HEK293 (cell line): ENCODE data around the gene ANXA1.

Experiments
- CTCF ChIA-PET: fragments of 350-600 bp; formaldehyde crosslinking; extraction: SDS; loops from one replicate; lab custom pipeline; 2021; ENCODE audit warnings: antibody characterized with exemption; lab: Yijun Ruan, JAX
- POLR2A ChIA-PET: fragments of 300-600 bp; formaldehyde crosslinking; extraction: SDS; loops from one replicate; lab custom pipeline; 2020; ENCODE audit warnings: antibody characterized with exemption, inconsistent platforms; lab: Yijun Ruan, JAX
- H3K27ac ChIP-seq: fragments of 200-500 bp; sonication (Bioruptor generic); 2 replicates; pipeline ENCODE4 v1.5.1; 2014; ENCODE audit warnings: low read depth, low read length, control low read depth, inconsistent platforms; ENCODE audit errors: extremely low read depth
- H3K36me3 ChIP-seq, 2 experiments: fragments of 200-500 bp in 1 of 2; sonication (Bioruptor generic) in 1 of 2; 1 replicate in 1 of 2; 2 replicates in 1 of 2; pipeline ENCODE4 v1.5.1; 2014 to 2017; ENCODE audit warnings: inconsistent platforms in 2 of 2, low read length in 2 of 2; ENCODE audit not compliant: control insufficient read depth in 2 of 2, insufficient read depth in 1 of 2
- H3K4me1 ChIP-seq: fragments of 200-500 bp; sonication (Bioruptor generic); 2 replicates; pipeline ENCODE4 v1.5.1; 2014; ENCODE audit warnings: mild to moderate bottlenecking, low read length, inconsistent platforms; ENCODE audit not compliant: control insufficient read depth, insufficient read depth
- H3K4me3 ChIP-seq: 2 replicates; pipeline ENCODE4 v1.5.1; 2011; ENCODE audit warnings: low read depth, mild to moderate bottlenecking, control low read depth, low read length, moderate library complexity
- H3K9me3 ChIP-seq: fragments of 200-500 bp; sonication (Bioruptor generic); 2 replicates; pipeline ENCODE4 v1.5.1; 2014; ENCODE audit warnings: low read depth, low read length, inconsistent platforms; ENCODE audit not compliant: control insufficient read depth, insufficient read depth
- KLF9 ChIP-seq: fragments of 450-650 bp; formaldehyde crosslinking; IDR thresholded peaks from 2 replicates; pipeline ENCODE4 v1.5.1; 2016; ENCODE audit warnings: missing biosample characterization, missing genetic modification characterization, low read depth
- SP2 ChIP-seq: fragments of 450-650 bp; formaldehyde crosslinking; IDR thresholded peaks from 2 replicates; pipeline ENCODE4 v1.5.1; 2016; ENCODE audit warnings: missing biosample characterization, missing genetic modification characterization
- ZBTB7A ChIP-seq: fragments of 450-650 bp; formaldehyde crosslinking; IDR thresholded peaks from 2 replicates; pipeline ENCODE4 v1.5.1; 2016; ENCODE audit warnings: low read depth, missing biosample characterization, missing genetic modification characterization
- ZNF146 ChIP-seq: fragments of 450-650 bp; formaldehyde crosslinking; IDR thresholded peaks from 2 replicates; pipeline ENCODE4 v1.5.1; 2016; ENCODE audit warnings: missing biosample characterization, missing genetic modification characterization
- ZNF16 ChIP-seq: fragments of 450-650 bp; formaldehyde crosslinking; IDR thresholded peaks from 2 replicates; pipeline ENCODE4 v1.5.1; 2016; ENCODE audit warnings: low read depth, missing biosample characterization, missing genetic modification characterization
- ZNF214 ChIP-seq: fragments of 450-650 bp; formaldehyde crosslinking; IDR thresholded peaks from 2 replicates; pipeline ENCODE4 v1.5.1; 2017; ENCODE audit warnings: missing biosample characterization, mild to moderate bottlenecking, missing genetic modification characterization, borderline replicate concordance
- ZNF292 ChIP-seq: fragments of 450-650 bp; formaldehyde crosslinking; IDR thresholded peaks from 2 replicates; pipeline ENCODE4 v1.5.1; 2016; ENCODE audit warnings: low read depth, missing biosample characterization, missing genetic modification characterization, borderline replicate concordance
- ZNF335 ChIP-seq: fragments of 450-650 bp; formaldehyde crosslinking; conservative IDR thresholded peaks from 2 replicates; pipeline ENCODE4 v1.5.1; 2016; ENCODE audit warnings: missing biosample characterization, missing genetic modification characterization
- ZNF362 ChIP-seq: fragments of 450-650 bp; formaldehyde crosslinking; IDR thresholded peaks from 2 replicates; pipeline ENCODE4 v1.5.1; 2016; ENCODE audit warnings: missing biosample characterization, missing genetic modification characterization
- ZNF423 ChIP-seq: fragments of 450-650 bp; formaldehyde crosslinking; IDR thresholded peaks from 2 replicates; pipeline ENCODE4 v1.5.1; 2016; ENCODE audit warnings: missing biosample characterization, missing genetic modification characterization
- ZNF529 ChIP-seq: fragments of 450-650 bp; formaldehyde crosslinking; IDR thresholded peaks from 2 replicates; pipeline ENCODE4 v1.5.1; 2017; ENCODE audit warnings: missing genetic modification characterization, missing biosample characterization; ENCODE audit not compliant: insufficient replicate concordance
- ZNF610 ChIP-seq: fragments of 450-650 bp; formaldehyde crosslinking; IDR thresholded peaks from 2 replicates; pipeline ENCODE4 v1.5.1; 2016; ENCODE audit warnings: missing biosample characterization, missing genetic modification characterization, borderline replicate concordance
- ZNF658 ChIP-seq: fragments of 450-650 bp; formaldehyde crosslinking; IDR thresholded peaks from 2 replicates; pipeline ENCODE4; 2016; ENCODE audit warnings: missing biosample characterization, missing genetic modification characterization
- TF ChIP-seq, protein P1 (sequence below): fragments of 450-650 bp; formaldehyde crosslinking; IDR thresholded peaks from 2 replicates; pipeline ENCODE4 v1.5.1; 2017; ENCODE audit warnings: missing biosample characterization, missing genetic modification characterization
- TF ChIP-seq, protein P2 (sequence below): fragments of 450-650 bp; formaldehyde crosslinking; IDR thresholded peaks from 2 replicates; pipeline ENCODE4 v1.5.1; 2017; ENCODE audit warnings: missing biosample characterization, missing genetic modification characterization
- TF ChIP-seq, protein P3 (sequence below): fragments of 450-650 bp; formaldehyde crosslinking; IDR thresholded peaks from 2 replicates; pipeline ENCODE4 v1.5.1; 2016; ENCODE audit warnings: missing biosample characterization, missing genetic modification characterization, low read depth

ANXA1 gene

DNA sequence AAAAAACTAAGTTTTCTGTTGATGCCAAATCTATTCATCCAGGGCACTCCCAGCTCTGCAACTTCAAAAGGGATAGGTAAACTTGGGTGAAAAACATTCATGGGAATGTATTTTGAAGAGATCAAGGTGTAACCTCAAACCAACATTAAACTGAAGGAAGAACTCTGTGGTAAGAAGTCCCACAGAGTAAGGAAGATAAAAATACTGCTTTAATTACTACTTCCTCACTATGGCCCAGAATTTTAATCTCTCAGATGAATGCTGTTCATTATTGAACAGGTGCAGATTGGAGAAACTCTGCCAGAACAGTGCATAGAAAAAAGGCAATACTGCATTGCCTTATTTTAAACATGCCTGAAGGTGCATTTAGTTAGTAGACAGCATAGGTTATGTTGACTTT is 37.6 kb upstream of the ANXA1 start (continued):
- TF ChIP-seq ZNF658: no peak

DNA sequence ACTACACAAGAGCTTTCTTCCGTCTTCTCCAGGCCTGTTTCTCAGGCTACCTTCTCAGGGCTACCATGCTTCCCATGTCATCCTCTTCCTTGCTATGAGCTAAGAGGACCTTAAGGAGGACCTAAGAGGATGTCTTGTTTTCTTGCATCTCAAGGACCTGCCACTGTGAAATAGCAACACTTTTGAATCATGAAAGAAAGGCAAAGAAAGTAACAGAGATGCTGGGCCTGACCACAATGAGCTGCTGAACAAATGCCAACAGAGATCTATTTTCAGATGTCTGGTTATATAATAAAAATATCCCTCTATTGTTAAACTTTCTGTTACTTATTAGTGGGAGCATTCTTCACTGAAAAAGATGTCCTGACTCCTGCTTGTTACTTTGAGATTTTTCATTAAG is 36.7 kb upstream of the ANXA1 start:
- ChIA-PET POLR2A (interaction anchor here (0.6 kb wide), 2 partner anchors 28 to 59 kb away, joined by 3 to 5 read pairs; no protein-coding TSS in a partner anchor), CTCF (interaction anchor here (1.2 to 10.0 kb wide), 2 partner anchors 51 to 65 kb away, joined by 3 to 171 read pairs; no protein-coding TSS in a partner anchor)
- Histone ChIP-seq H3K36me3 (no peaks in the 10 kb centered on the region), H3K4me1 (no peaks in the 10 kb centered on the region), H3K4me3 (no peak overlapping the region), H3K9me3 (no peaks in the 10 kb centered on the region), H3K27ac (no peak overlapping the region)
- TF ChIP-seq ZNF16 (tag by site-specific recombination) (no peak), ZNF362 (tag by site-specific recombination) (no peak), ZNF146 (tag by site-specific recombination) (no peak), ZNF292 (tag by site-specific recombination) (no peak), ZBTB7A (tag by site-specific recombination) (no peak)
- TF ChIP-seq, protein P1, sequence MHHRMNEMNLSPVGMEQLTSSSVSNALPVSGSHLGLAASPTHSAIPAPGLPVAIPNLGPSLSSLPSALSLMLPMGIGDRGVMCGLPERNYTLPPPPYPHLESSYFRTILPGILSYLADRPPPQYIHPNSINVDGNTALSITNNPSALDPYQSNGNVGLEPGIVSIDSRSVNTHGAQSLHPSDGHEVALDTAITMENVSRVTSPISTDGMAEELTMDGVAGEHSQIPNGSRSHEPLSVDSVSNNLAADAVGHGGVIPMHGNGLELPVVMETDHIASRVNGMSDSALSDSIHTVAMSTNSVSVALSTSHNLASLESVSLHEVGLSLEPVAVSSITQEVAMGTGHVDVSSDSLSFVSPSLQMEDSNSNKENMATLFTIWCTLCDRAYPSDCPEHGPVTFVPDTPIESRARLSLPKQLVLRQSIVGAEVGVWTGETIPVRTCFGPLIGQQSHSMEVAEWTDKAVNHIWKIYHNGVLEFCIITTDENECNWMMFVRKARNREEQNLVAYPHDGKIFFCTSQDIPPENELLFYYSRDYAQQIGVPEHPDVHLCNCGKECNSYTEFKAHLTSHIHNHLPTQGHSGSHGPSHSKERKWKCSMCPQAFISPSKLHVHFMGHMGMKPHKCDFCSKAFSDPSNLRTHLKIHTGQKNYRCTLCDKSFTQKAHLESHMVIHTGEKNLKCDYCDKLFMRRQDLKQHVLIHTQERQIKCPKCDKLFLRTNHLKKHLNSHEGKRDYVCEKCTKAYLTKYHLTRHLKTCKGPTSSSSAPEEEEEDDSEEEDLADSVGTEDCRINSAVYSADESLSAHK: no peak
- TF ChIP-seq, protein P2, sequence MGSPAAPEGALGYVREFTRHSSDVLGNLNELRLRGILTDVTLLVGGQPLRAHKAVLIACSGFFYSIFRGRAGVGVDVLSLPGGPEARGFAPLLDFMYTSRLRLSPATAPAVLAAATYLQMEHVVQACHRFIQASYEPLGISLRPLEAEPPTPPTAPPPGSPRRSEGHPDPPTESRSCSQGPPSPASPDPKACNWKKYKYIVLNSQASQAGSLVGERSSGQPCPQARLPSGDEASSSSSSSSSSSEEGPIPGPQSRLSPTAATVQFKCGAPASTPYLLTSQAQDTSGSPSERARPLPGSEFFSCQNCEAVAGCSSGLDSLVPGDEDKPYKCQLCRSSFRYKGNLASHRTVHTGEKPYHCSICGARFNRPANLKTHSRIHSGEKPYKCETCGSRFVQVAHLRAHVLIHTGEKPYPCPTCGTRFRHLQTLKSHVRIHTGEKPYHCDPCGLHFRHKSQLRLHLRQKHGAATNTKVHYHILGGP (tag by site-specific recombination): no peak

- H3K4me3 ChIP-seq: no peak overlapping the region
- ChIA-PET POLR2A (no interaction called here), CTCF (interaction anchor here (1.7 kb wide), 1 partner anchor 9 kb away, joined by 6 read pairs; no protein-coding TSS in a partner anchor)
- H3K36me3 ChIP-seq: no peaks in the 10 kb centered on the region
- no peak overlapping the region for H3K27ac ChIP-seq
- H3K4me1 ChIP-seq: no peaks in the 10 kb centered on the region
- TF ChIP-seq KLF9: no peak
- TF ChIP-seq ZNF529 (tag by site-specific recombination): no peak
- TF ChIP-seq ZNF610 (tag by site-specific recombination): no peak
- TF ChIP-seq ZNF423: no peak
- TF ChIP-seq, protein P3, sequence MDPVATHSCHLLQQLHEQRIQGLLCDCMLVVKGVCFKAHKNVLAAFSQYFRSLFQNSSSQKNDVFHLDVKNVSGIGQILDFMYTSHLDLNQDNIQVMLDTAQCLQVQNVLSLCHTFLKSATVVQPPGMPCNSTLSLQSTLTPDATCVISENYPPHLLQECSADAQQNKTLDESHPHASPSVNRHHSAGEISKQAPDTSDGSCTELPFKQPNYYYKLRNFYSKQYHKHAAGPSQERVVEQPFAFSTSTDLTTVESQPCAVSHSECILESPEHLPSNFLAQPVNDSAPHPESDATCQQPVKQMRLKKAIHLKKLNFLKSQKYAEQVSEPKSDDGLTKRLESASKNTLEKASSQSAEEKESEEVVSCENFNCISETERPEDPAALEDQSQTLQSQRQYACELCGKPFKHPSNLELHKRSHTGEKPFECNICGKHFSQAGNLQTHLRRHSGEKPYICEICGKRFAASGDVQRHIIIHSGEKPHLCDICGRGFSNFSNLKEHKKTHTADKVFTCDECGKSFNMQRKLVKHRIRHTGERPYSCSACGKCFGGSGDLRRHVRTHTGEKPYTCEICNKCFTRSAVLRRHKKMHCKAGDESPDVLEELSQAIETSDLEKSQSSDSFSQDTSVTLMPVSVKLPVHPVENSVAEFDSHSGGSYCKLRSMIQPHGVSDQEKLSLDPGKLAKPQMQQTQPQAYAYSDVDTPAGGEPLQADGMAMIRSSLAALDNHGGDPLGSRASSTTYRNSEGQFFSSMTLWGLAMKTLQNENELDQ (tag by site-specific recombination): no peak
- no peak for TF ChIP-seq ZNF214
- no peak for TF ChIP-seq ZNF335
- no peak for TF ChIP-seq SP2 (tag by site-specific recombination)
- no peaks in the 10 kb centered on the region for H3K9me3 ChIP-seq
These were observed 35.6 kb upstream of the ANXA1 start for GRCh38 chr9:73116031-73116430.
